TTC549 (cell line): Measurements from ENCODE around the gene PM20D1.

Source experiments
- FAIRE-seq: peaks from 2 replicates; lab custom pipeline; 2012; peaks lifted over from hg19 to GRCh38; lab: Jason Lieb, UNC

The PM20D1 gene

GRCh38 chr1:205803986-205804385 lies 45.9 kb downstream of the PM20D1 start:
- no peak for FAIRE-seq

GRCh38 chr1:205802060-205802459 lies 47.9 kb downstream of the PM20D1 start:
- FAIRE-seq, result no peak

GRCh38 chr1:205800981-205801703 lies 48.8 kb downstream of the PM20D1 start:
- no peak for FAIRE-seq

GRCh38 chr1:205800427-205800826 lies 49.5 kb downstream of the PM20D1 start:
- no peak for FAIRE-seq

GRCh38 chr1:205798577-205798976 lies 51.4 kb downstream of the PM20D1 start:
- no peak for FAIRE-seq

- no peak for FAIRE-seq
These were observed 52.8 kb downstream of the PM20D1 start for GRCh38 chr1:205797168-205797567.

- FAIRE-seq, result no peak
These were observed 55.8 kb downstream of the PM20D1 start for GRCh38 chr1:205794011-205794730.

- FAIRE-seq, result no peak
These were observed 56.8 kb downstream of the PM20D1 start for GRCh38 chr1:205792961-205793673.

- FAIRE-seq, result no peak
These were observed 57.5 kb downstream of the PM20D1 start for GRCh38 chr1:205792481-205792881.

- FAIRE-seq, result no peak
These were observed 58.3 kb downstream of the PM20D1 start for GRCh38 chr1:205791568-205792180.

- FAIRE-seq, result no peak
These were observed 62.5 kb downstream of the PM20D1 start for GRCh38 chr1:205787287-205787916.

GRCh38 chr1:205786601-205787000 lies 63.3 kb downstream of the PM20D1 start:
- FAIRE-seq, result no peak

GRCh38 chr1:205785446-205785845 lies 64.5 kb downstream of the PM20D1 start:
- no peak for FAIRE-seq

- no peak for FAIRE-seq
These were observed 66.0 kb downstream of the PM20D1 start for GRCh38 chr1:205783904-205784303.

GRCh38 chr1:205783433-205783795 lies 66.5 kb downstream of the PM20D1 start:
- FAIRE-seq, result no peak

GRCh38 chr1:205782627-205783432 lies 67.1 kb downstream of the PM20D1 start:
- no peak for FAIRE-seq

- FAIRE-seq, result no peak
These were observed 69.6 kb downstream of the PM20D1 start for GRCh38 chr1:205780335-205780734.
